ENCODE data around the gene TRMT10A. TPM values are rescaled to one million over a fixed set of nuclear protein-coding genes. Genes with fewer than 3 reads are reported as not detected.

TRMT10A gene
- total RNA-seq, 1 experiment from 2014 or later: 4.6 TPM

GRCh38 chr4:99587309-99587708, 23.5 kb upstream of the TRMT10A start:
- Histone ChIP-seq H3T11ph (ENCODE audit: low read length) (no peak overlapping the region), H4K20me1 (ENCODE audit: control insufficient read depth, insufficient read depth, insufficient read length) (no peaks in the 10 kb centered on the region), H3K79me2 (ENCODE audit: insufficient read depth, low read length) (no peaks in the 10 kb centered on the region), H3K9me3 (ENCODE audit: control insufficient read depth, low read depth, low read length) (no peaks in the 10 kb centered on the region), H3K4me1 (ENCODE audit: insufficient read depth, low read length) (no peaks in the 10 kb centered on the region), H3K56ac (ENCODE audit: insufficient read length, low read depth, low read length) (no peak overlapping the region), H3K14ac (ENCODE audit: insufficient read depth, low read length) (no peak overlapping the region), H2BK5ac (ENCODE audit: insufficient read length, low read length) (no peak overlapping the region), H4K91ac (ENCODE audit: insufficient read length, low read depth, low read length) (no peak overlapping the region), H2BK20ac (ENCODE audit: low read depth, low read length, poor library complexity, severe bottlenecking) (no peak overlapping the region), H2BK12ac (ENCODE audit: insufficient read length, low read depth, low read length) (no peak overlapping the region), H2BK120ac (ENCODE audit: low read depth, low read length, poor library complexity, severe bottlenecking) (no peak overlapping the region), H2AK5ac (ENCODE audit: insufficient read length, low read length) (no peak overlapping the region), H3K4me2 (ENCODE audit: insufficient read depth, insufficient read length, low read length) (no peak overlapping the region), H3K23ac (ENCODE audit: insufficient read length, low read depth, low read length) (no peak overlapping the region), H2BK15ac (ENCODE audit: low read depth, low read length) (no peak overlapping the region), H3K4ac (ENCODE audit: low read depth, low read length) (no peak overlapping the region), H2AFZ (ENCODE audit: low read length) (no peak overlapping the region), H3K9ac (ENCODE audit: extremely low read depth, insufficient read length, low read length) (no peak overlapping the region), H3K27ac (ENCODE audit: insufficient read length, low read depth, low read length) (no peak overlapping the region), H3K18ac (ENCODE audit: insufficient read length, low read depth, low read length) (no peak overlapping the region), H4K5ac (ENCODE audit: insufficient read length, low read depth, low read length) (no peak overlapping the region), H4K8ac (replicated peaks; ENCODE audit: insufficient read length, low read depth, low read length) (no peak overlapping the region), H3K23me2 (ENCODE audit: insufficient read length, low read depth, low read length, poor library complexity, severe bottlenecking) (no peaks in the 10 kb centered on the region), H3K27me3 (ENCODE audit: insufficient read depth, low read length) (no peaks in the 10 kb centered on the region), H3K79me1 (ENCODE audit: insufficient read depth, low read depth, low read length, poor library complexity, severe bottlenecking) (no peaks in the 10 kb centered on the region)
- Mint-ChIP-seq H3K4me3 (no peak overlapping the region), H3K4me1 (peaks cover 4 to 5% of the 10 kb centered on the region in 2 experiments; a peak in 2 of 4 replicates), H3K27me3 (ENCODE audit: low read depth) (no peaks in the 10 kb centered on the region), H3K27ac (no peak overlapping the region), H3K36me3 (ENCODE audit: insufficient read depth in 1 of 3, low read depth in 3 of 3) (no peaks in the 10 kb centered on the region), H3K9me3 (no peaks in the 10 kb centered on the region)
- no peak for DNase-seq
- no peak for TF ChIP-seq CTCF (conservative IDR thresholded peaks at IDR 0.05)

Measured in H9 (cell line).